ENCODE data around the gene C10orf67.

DNA sequence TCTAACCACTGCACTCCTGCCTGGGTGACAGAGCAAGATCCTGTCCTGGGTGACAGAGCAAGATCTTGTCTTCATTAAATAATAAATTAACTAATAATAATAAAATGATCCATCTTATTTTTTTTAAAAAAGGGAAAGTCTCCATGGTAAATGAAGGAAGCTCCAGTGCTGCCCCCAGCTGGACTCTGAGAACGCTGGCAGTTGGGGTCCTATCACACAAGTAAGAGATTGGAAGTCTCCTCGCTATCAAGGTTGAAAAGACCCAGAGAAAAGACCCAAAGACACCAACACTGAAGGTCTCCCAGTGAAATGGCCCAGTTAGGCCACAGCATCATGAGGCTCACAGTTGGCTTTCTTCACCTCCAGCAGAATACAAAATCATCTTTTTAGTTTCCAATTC, 13.8 kb upstream of the C10orf67 start:
- TF ChIP-seq, protein P1, sequence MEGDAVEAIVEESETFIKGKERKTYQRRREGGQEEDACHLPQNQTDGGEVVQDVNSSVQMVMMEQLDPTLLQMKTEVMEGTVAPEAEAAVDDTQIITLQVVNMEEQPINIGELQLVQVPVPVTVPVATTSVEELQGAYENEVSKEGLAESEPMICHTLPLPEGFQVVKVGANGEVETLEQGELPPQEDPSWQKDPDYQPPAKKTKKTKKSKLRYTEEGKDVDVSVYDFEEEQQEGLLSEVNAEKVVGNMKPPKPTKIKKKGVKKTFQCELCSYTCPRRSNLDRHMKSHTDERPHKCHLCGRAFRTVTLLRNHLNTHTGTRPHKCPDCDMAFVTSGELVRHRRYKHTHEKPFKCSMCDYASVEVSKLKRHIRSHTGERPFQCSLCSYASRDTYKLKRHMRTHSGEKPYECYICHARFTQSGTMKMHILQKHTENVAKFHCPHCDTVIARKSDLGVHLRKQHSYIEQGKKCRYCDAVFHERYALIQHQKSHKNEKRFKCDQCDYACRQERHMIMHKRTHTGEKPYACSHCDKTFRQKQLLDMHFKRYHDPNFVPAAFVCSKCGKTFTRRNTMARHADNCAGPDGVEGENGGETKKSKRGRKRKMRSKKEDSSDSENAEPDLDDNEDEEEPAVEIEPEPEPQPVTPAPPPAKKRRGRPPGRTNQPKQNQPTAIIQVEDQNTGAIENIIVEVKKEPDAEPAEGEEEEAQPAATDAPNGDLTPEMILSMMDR (IDR thresholded peaks at IDR 0.05; ENCODE audit: low read depth, low read length) = no peak
- TF ChIP-seq POLR2A (IDR thresholded peaks at IDR 0.05; ENCODE audit: extremely low read depth, insufficient read length) (no peak), MYC (IDR thresholded peaks at IDR 0.05; ENCODE audit: low read depth, low read length) (no peak)

All from NB4 (cell line).